CD4-positive, alpha-beta T cell treated with Interleukin-4 for 1 hour (primary cell): ENCODE data around the gene SH3D19.
"Not testable (repeated sequence)": the region's sequence is repeated elsewhere in the genome, so short reads cannot be mapped to it uniquely, and the experiment has no call there.

Experiments used
- DNase-seq, 2 donors: peaks; one replicate each; pipeline ENCODE4 v3.0.0-alpha.2; 2020 to 2022

Gene SH3D19

GRCh38 chr4:151143811-151144210 is 181.6 kb downstream of the SH3D19 start:
- no peak for DNase-seq

- no peak for DNase-seq
Measured at GRCh38 chr4:151143162-151143561, 182.2 kb downstream of the SH3D19 start.

GRCh38 chr4:151142758-151143157 is 182.6 kb downstream of the SH3D19 start:
- DNase-seq = no peak

GRCh38 chr4:151139814-151140213 is 185.6 kb downstream of the SH3D19 start:
- no peak for DNase-seq

- not testable (repeated sequence) for DNase-seq
Measured at GRCh38 chr4:151136048-151136447, 189.4 kb downstream of the SH3D19 start.

GRCh38 chr4:151133311-151133710 is 192.1 kb downstream of the SH3D19 start:
- DNase-seq = no peak

GRCh38 chr4:151129796-151130195 is 195.6 kb downstream of the SH3D19 start:
- DNase-seq = no peak

GRCh38 chr4:151117371-151117962 is 207.9 kb downstream of the SH3D19 start:
- peak; percentile 41 to 52 for DNase-seq

- DNase-seq = no peak
Measured at GRCh38 chr4:151114986-151115385, 210.4 kb downstream of the SH3D19 start.

- no peak for DNase-seq
Measured at GRCh38 chr4:151114338-151114737, 211.1 kb downstream of the SH3D19 start.

- DNase-seq = no peak
Measured at GRCh38 chr4:151110236-151110635, 215.2 kb downstream of the SH3D19 start.

- no peak for DNase-seq
Measured at GRCh38 chr4:151107063-151107462, 218.3 kb downstream of the SH3D19 start.

- no peak for DNase-seq
Measured at GRCh38 chr4:151105454-151106032, 219.9 kb downstream of the SH3D19 start.

- DNase-seq = no peak
Measured at GRCh38 chr4:151104621-151105020, 220.8 kb downstream of the SH3D19 start.

GRCh38 chr4:151103758-151104157 is 221.6 kb downstream of the SH3D19 start:
- DNase-seq = no peak

GRCh38 chr4:151100531-151100930 is 224.9 kb downstream of the SH3D19 start:
- no peak for DNase-seq

GRCh38 chr4:151099976-151100417 is 225.4 kb downstream of the SH3D19 start:
- no peak for DNase-seq

- DNase-seq = peak; percentile 99
Measured at GRCh38 chr4:151099229-151099975, 226.0 kb downstream of the SH3D19 start, which contains the start of gene RPS3A. RPS3A (plus strand) TSS chr4:151099628; CDS start chr4:151099653, 25 bp downstream.

GRCh38 chr4:151098979-151099228 is 226.5 kb downstream of the SH3D19 start:
- DNase-seq = no peak

GRCh38 chr4:151097759-151098158 is 227.6 kb downstream of the SH3D19 start:
- no peak for DNase-seq

GRCh38 chr4:151095142-151095541 is 230.3 kb downstream of the SH3D19 start:
- no peak for DNase-seq

GRCh38 chr4:151094290-151094751 is 231.1 kb downstream of the SH3D19 start:
- no peak for DNase-seq

- no peak for DNase-seq
Measured at GRCh38 chr4:151093203-151093602, 232.2 kb downstream of the SH3D19 start.

GRCh38 chr4:151092488-151092887 is 232.9 kb downstream of the SH3D19 start:
- DNase-seq = no peak
